HG03575 (cell line): ENCODE data around the gene NPEPL1.

Source experiments
- ATAC-seq: cut with Tn5 transposase; IDR thresholded peaks from one replicate; pipeline ENCODE4 v1.9.1; 2021; ENCODE audit not compliant: unreplicated experiment, insufficient number of reproducible peaks, low FRiP score; ENCODE audit errors: extremely low read depth

Gene NPEPL1

DNA sequence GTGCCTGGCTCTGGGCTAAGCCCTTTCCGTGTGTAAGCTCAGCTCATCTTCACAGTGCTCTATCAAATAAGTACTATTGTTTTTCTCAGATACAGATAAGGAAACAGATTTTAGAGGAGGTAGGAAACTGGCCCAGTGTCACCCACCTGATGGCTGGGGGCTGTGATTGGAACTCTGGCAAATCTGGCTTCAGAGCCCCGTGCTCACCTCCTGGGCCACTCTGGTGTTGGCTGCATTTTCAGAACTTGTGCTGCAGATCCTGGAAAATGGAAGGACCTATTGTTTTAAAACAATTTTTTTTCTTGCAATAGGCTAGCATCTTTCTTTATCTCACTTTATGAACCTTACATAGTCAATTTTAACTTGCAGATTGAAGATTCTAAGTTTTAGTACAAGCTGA, 35.8 kb upstream of the NPEPL1 start:
- ATAC-seq, result no peak

DNA sequence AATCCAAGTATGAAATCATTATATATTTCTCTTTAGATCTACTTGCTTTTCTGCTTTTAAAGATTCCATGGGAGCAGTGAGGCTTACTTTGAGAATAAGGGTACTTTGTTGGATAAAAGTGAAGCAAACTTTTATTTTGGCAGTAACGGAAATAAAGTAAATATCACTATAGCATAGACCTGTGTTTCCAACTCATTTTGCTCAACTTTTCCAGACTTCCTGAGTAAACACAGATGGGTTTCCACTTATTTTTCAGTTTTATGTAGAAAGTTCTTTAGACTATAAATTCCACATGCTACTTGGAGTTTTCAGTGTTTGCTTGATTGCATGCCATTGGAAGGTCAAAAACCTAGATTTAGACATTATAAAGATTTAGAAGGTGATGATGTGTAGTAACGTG, 35.3 kb upstream of the NPEPL1 start:
- ATAC-seq, result no peak

DNA sequence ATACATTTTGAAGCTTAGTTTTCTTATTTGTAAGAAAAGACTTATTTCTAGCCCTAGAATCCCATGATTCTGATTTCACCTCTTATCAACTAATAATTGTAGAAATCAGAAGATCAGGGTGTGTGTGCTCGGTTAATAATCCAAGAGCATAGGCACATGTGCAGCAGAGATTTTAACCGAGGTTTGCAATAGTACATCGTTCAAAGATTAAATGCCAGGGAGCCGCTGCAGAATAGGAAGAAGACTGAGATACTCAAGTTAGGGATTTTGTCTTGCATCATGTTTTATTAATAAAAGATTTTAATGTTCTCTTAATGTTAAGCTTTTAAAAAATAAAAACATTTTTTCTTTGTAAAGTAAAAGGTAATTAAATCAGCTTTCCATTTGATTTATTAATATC, 34.6 kb upstream of the NPEPL1 start:
- no peak for ATAC-seq

GRCh38 chr20:58658760-58659159, 33.8 kb upstream of the NPEPL1 start:
- no peak for ATAC-seq

DNA sequence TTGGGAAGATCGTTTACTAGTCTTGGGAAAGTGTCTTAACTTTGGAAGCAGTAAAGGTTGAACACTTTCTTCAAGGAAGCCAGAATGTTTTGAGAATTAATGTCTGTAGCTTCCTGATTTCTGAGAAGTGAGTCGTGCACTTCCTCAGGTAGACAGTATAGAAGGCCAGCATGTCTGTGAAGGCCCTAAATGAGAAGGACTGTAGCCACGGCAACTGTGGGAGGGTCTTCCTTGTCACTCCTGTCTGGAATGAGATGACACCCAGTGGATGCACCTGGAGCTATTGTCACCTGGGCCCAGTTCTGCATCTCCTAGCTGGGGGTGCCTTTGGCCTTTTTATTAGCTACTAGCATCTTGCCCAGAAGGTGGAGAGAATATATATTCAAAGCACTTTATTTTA, 32.8 kb upstream of the NPEPL1 start:
- ATAC-seq, result no peak

GRCh38 chr20:58660855-58661597, 31.6 kb upstream of the NPEPL1 start:
- no peak for ATAC-seq

GRCh38 chr20:58661598-58662473, 30.8 kb upstream of the NPEPL1 start:
- ATAC-seq, result no peak

DNA sequence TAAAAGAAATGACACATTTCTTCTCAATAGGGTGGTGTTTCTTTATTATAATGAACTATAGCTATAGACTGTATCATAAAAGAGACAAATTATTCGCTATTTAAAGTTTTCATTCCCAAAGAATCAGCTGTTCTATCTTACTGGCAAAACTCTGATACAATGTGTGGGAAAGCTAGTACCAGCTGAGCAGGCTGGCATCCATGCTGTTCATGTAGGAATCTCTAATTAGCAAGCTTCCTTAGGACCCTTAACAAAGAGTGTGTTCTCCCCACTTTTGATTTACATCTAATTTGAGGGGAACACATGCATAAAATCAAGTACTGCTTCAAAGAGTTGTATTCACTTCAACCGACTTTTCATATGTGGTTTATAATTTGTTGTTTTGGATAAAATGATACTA, 28.3 kb upstream of the NPEPL1 start:
- no peak for ATAC-seq

DNA sequence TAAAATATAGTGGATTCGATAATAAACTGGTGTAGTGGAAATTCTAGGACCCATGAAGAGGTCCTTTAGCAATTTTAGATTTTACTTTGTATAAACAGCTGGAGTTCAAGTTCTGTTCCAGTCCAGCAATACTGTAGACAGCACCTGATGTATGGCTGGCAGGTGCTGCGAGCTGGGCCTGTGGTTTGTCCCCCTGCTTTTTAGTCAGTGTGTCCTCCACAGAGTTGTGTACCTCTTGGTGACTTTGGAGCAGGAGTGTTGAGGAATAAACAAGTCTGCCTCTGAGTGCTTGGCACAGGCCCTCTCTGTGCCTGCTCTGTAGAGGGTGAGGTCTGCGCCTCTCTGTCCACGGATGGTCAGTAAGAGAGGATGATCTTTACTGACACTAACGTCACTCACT, 27.7 kb upstream of the NPEPL1 start:
- no peak for ATAC-seq

DNA sequence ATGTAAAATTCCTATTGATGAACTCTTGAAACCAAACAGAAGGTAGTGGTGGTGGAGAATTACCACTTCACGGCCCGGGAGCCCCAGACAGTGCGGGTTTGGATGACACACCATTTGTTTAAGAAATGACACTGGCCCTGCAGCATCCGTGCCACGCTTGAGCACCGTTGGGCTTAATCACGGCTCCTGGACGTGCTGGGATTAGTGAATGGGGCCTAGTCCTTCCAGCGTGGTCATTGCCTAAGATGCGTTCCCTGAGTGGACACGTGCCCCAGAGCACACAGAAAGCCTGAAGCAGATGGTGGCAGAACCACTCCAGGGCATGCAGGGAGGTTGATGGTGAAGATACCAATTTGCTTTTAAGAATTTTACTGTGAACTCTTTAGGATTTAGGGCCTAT, 27.0 kb upstream of the NPEPL1 start:
- no peak for ATAC-seq

DNA sequence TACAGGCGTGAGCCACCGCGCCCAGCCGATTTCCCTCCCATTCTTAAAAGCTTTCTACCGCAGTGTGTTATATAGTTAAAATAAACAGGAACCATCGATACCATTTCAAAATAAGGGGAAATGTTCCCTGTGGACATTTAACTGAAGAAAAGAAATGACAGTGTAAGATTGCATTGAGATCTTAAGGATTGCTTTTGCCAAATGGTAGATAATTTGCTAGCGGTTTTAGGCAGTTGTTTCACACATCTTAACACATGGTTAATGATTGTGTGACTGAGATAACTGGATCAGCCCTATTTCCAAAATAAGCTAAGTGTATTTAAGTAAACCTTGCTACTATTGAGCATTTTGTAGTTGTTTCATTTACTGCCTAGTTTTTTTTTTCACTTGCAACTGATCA, 25.9 kb upstream of the NPEPL1 start:
- ATAC-seq, result no peak

GRCh38 chr20:58667975-58668374, 24.6 kb upstream of the NPEPL1 start:
- ATAC-seq, result no peak

DNA sequence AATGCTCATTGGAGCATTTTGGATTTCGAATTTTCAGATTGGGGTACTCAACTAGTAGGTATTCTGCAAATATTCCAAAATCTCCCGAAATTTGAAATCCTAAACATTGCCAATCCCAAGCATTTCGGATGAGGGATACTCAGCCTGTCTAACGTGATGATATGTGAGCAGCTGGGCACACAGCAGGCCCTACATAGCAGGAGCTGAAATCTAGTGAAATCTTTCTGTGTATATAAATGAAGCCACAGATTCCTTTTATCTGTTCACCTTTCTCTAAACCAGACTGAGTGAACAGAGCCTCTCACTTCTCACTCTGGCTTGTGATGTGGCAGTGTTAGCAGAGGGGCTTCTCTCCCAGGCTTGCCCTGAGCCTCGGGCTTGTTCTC, 23.7 kb upstream of the NPEPL1 start:
- no peak for ATAC-seq

DNA sequence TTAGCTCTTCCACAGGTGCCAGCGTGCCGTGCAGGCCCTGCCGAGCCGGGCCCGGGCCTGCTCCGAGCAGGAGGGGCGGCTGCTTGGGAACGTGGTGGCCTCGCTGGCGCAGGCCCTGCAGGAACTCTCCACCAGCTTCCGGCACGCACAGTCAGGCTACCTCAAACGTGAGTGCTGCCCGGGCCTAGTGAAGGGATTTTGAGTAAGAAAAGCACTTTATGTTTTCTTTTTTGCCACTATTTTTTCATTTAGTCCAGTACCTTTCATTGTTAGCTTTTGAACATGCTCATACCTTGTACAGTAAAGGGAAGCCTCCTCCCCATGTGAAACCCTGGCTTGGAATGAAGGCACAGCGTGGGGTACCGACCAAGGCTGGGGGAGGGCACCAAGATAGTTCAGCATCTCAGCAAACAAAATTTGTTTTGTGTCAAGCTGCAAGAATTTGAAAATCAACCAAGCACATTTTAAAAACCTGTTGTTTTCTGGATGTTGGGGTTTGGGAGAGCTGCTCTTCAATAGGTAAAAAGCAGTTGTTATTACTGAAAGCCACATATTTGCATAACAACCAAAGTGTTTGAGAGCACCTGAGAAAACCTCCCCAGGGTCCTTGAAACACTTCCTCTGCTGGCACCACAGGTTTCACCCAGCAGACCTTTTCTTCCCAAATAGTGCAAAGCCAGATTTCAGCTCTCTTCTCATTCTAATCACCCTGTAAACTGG, 23.2 kb upstream of the NPEPL1 start:
- ATAC-seq, result no peak

DNA sequence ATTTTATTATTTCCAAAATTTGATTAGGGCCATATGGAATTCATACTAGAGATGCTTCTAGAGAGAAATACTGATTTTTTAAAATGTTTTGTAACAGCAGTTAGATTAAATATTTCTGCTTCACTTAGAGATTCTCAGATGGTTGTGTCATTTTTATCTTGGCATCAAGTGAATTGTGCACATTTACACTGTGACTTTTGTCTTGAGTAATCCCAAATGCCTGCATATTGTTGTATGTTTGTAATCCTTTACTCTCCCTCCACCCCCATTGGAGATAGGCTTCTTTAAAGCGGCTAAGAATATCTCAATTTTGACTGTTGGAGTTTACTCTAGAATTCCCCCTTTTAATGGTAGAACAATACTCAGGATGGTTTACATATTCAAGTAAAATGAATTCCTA, 22.5 kb upstream of the NPEPL1 start:
- no peak for ATAC-seq

GRCh38 chr20:58670659-58671058, 21.9 kb upstream of the NPEPL1 start:
- ATAC-seq, result no peak

GRCh38 chr20:58673119-58673518, 19.5 kb upstream of the NPEPL1 start:
- no peak for ATAC-seq

DNA sequence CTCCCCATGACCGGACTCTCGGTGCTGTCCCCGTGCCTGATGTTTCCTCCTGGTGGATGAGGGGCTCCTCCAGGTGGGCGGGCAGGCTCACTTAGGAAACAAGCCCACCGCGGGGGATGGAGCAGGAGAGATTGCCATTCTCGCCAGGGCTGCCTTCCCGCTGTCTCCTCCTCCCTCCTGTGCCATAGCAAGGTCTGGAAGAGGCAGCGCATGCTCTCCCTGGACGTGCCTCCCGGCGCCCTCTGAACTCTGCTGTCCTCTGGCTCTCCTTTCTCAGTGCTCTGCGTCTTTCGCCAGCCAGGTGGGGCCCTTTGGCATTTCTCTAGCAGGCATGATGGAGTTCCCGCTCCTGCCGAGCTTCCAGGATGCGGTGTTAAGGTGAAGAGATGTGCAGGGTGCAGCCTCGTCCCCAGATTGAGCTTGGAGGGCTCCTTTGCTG, 17.4 kb upstream of the NPEPL1 start:
- ATAC-seq, result no peak

- ATAC-seq, result no peak
Measured at GRCh38 chr20:58675641-58676040, 17.0 kb upstream of the NPEPL1 start.

GRCh38 chr20:58676161-58676560, 16.4 kb upstream of the NPEPL1 start:
- ATAC-seq, result no peak
